IPS-15b (cell line): ENCODE measurements around the gene TBXAS1.

Experiments
- H3K27me3 ChIP-seq: one replicate; pipeline ENCODE4 v1.6.1; 2013; ENCODE audit warnings: low read length; ENCODE audit not compliant: control insufficient read depth, insufficient read depth
- H3K36me3 ChIP-seq: one replicate; pipeline ENCODE4 v1.6.1; 2013; ENCODE audit warnings: low read length; ENCODE audit not compliant: control insufficient read depth, insufficient read depth
- H3K4me1 ChIP-seq: one replicate; pipeline ENCODE4 v1.6.1; 2013; ENCODE audit warnings: mild to moderate bottlenecking, low read length; ENCODE audit not compliant: control insufficient read depth, insufficient read depth
- H3K4me3 ChIP-seq: one replicate; pipeline ENCODE4 v1.5.1; 2013; ENCODE audit warnings: low read depth, low read length
- H3K9ac ChIP-seq: one replicate; pipeline ENCODE4 v1.6.1; 2013; ENCODE audit warnings: low read depth, mild to moderate bottlenecking, low read length
- H3K9me3 ChIP-seq: one replicate; pipeline ENCODE4 v1.6.1; 2013; ENCODE audit warnings: mild to moderate bottlenecking, low read length; ENCODE audit not compliant: control insufficient read depth, insufficient read depth

TBXAS1 gene

GRCh38 chr7:139948167-139948566 is 119.1 kb downstream of the TBXAS1 start:
- Histone ChIP-seq H3K9me3 (no peaks in the 10 kb centered on the region), H3K4me1 (no peaks in the 10 kb centered on the region), H3K9ac (no peak overlapping the region), H3K4me3 (no peak overlapping the region), H3K36me3 (no peaks in the 10 kb centered on the region), H3K27me3 (no peaks in the 10 kb centered on the region)

DNA sequence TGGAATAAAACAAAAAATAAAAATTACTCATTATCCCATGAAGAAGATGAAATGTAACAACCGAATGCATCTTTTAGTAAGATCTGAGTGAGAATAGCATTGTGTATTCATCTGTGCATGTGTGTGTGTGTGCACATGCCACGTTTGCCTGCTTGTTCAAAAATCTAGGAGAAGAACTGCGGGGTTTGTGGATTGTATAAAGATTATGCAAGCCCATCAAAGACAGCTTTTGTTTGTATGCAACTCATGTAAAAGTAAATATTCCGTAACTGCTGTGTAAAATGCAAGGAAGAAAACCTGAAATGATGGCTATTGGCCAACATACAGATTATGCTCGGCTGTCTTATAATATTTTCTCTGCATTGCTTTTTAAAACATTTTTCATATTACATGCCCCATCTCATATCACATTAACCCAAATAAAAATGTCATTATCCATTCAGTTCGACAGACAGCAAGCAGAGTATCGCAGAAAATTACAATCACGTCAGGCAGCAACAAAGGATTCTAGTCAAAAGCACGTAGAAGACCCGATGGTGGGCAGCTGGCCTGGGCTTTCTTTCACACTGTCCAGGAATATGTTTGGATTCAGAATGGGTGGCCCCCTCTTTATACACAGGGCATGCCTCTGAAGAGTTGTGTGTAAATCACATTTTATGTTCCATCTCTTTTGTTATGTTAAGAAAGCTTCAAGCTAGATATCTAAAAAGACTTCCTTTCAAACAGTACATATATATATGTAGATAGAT is 119.7 kb downstream of the TBXAS1 start:
- no peaks in the 10 kb centered on the region for H3K27me3 ChIP-seq
- H3K4me1 ChIP-seq, result no peaks in the 10 kb centered on the region
- H3K9me3 ChIP-seq, result no peaks in the 10 kb centered on the region
- no peaks in the 10 kb centered on the region for H3K36me3 ChIP-seq
- no peak overlapping the region for H3K9ac ChIP-seq
- no peak overlapping the region for H3K4me3 ChIP-seq

DNA sequence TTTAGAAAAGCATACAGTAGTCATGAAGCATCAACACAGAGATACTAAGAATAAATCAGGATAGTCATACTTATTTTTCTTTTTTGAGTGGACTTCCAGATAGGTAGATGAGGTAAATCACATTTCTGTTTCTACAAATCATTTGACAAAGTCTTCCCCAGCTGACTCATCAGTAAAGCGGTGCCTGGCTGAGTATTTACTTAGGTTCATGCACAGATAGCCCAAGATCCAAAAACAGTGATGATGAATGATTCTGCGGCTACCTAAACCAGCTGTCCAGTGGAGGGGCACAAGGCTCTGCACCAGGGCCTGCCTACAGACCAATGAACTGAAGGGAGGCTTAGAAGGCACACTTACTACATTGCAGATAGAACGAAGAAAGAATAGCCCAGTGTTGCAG is 120.6 kb downstream of the TBXAS1 start:
- H3K4me1 ChIP-seq, result no peaks in the 10 kb centered on the region
- H3K9ac ChIP-seq, result no peak overlapping the region
- no peak overlapping the region for H3K4me3 ChIP-seq
- H3K27me3 ChIP-seq, result no peaks in the 10 kb centered on the region
- H3K36me3 ChIP-seq, result no peaks in the 10 kb centered on the region
- H3K9me3 ChIP-seq, result no peaks in the 10 kb centered on the region

DNA sequence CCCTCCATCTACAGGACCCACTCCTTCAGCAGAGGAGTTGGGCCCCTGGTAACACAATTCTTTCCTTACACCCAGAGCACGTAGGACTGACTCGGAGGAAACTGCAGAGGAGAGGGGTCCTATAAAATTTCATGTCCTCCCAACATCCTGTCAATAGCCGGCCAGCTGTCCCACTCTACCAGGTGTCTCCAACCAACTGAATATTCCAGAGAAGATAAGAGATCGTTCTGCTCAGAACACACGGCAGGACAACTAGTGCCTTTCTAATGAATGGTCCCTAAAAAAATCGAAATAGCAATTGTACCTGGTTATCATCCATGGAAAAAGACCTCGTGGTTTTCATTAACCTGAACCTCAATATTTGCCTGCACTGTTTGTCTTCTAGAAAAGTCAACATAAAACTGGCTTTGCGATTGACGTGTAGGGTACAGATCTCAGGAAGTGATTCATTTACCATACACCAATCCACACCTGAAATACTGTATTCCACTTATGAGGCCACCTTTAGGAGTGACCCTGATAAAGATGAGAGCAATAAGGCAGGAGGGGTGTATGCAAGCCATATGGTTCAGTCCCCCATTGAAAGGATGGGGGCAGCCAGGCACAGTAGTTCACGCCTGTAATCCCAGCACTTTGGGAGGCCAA is 121.9 kb downstream of the TBXAS1 start:
- H3K27me3 ChIP-seq, result no peaks in the 10 kb centered on the region
- no peak overlapping the region for H3K4me3 ChIP-seq
- no peaks in the 10 kb centered on the region for H3K9me3 ChIP-seq
- no peak overlapping the region for H3K9ac ChIP-seq
- no peaks in the 10 kb centered on the region for H3K4me1 ChIP-seq
- no peaks in the 10 kb centered on the region for H3K36me3 ChIP-seq

DNA sequence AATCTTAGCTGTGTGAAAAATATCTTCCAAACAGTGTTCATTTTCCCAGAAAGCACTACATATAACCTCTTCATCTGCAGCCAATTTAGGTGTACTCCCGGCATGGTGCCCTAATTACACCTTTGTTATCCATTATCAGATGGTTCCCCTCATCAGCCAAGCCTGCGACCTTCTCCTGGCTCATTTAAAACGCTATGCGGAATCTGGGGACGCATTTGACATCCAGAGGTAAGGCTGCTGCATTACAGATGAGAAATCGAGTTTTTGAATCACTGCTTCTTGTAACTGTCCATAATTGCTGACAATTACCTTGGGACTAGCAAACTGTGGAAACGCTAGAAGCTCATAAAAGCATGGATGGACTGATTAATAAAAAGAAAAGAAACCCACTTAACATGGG is 124.2 kb downstream of the TBXAS1 start:
- Histone ChIP-seq H3K27me3 (no peaks in the 10 kb centered on the region), H3K9ac (no peak overlapping the region), H3K9me3 (no peaks in the 10 kb centered on the region), H3K4me1 (no peaks in the 10 kb centered on the region), H3K36me3 (no peaks in the 10 kb centered on the region), H3K4me3 (no peak overlapping the region)

DNA sequence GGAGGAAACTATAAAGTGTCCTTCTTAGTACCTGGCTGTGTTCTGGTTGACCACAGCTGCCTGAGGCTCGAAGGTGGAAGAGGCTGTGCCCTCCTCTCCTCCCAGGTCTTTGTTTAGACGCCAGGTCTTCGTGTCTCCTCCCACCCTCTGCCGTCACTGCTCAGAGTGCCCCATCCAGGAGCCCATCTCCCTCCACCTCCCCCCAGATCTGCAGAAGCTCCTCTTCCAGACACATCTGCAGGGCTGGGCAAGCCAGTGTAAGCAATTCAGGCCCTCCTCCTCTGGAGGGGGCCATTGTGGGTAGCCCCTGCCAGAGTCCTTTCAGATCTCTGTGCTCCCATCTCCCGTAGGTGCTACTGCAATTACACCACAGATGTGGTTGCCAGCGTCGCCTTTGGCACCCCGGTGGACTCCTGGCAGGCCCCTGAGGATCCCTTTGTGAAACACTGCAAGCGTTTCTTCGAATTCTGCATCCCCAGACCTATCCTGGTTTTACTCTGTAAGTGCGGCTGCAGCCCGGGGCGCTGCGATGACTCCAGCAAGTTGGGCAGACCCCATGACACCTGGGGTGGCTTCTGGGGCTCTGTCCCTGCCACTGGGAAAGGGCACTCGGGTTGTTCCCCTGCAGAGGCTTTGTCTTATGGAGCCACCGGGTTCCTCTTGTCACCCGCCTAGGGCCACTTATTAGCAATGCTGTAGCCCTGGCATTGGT is 126.2 kb downstream of the TBXAS1 start:
- Histone ChIP-seq H3K36me3 (no peaks in the 10 kb centered on the region), H3K4me1 (no peaks in the 10 kb centered on the region), H3K9ac (no peak overlapping the region), H3K4me3 (no peak overlapping the region), H3K9me3 (no peaks in the 10 kb centered on the region), H3K27me3 (no peaks in the 10 kb centered on the region)

DNA sequence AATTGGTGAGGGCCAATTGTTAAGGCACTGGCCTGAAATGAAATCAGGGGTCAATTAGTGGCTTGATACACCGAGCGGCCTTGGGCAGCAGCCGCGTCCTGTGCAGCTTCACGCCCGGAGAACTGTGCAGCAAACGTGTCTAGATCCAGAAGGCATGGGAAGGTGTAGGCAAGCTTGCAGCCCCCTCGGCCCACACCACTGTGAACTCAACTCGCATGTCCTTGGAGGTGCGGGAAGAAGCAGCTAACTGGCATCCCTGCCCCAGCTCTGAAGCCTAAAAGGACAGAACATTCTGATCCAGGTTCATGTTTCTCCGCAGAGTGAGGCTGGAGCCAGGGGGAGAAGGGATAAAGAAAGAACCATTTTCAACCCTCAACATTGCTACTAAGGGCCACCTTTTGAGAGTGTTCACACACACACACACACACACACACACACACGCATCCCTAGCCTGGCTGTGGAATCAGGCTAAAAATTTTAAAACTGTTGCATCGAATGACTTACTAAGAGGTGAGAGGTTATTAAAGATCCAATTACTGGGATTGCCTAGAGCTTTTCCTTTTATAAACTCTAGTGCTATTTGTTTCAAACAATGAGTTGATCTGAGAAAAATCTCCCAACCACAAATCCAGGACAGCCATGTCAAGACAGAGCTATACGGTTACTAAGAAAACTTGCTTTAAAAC is 129.7 kb downstream of the TBXAS1 start:
- Histone ChIP-seq H3K4me3 (no peak overlapping the region), H3K27me3 (no peaks in the 10 kb centered on the region), H3K4me1 (no peaks in the 10 kb centered on the region), H3K9me3 (no peaks in the 10 kb centered on the region), H3K9ac (no peak overlapping the region), H3K36me3 (no peaks in the 10 kb centered on the region)

DNA sequence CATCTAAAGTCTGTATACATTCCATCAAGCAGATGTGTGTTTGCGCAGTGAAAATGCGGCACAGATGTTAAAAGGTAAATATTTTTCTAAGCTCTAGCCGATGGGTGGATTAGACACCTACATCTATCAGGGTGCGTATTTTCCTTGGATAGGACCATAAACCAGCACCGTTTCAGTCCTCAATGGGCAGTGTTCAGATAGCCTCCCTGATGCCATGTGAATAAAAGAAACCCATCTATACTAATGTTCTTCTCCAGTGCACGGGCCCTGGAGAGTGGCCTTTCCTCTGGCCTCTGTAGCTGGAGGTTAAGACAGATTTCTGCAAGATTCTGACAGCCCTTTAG is 130.2 kb downstream of the TBXAS1 start:
- no peak overlapping the region for H3K9ac ChIP-seq
- H3K9me3 ChIP-seq, result no peaks in the 10 kb centered on the region
- no peaks in the 10 kb centered on the region for H3K4me1 ChIP-seq
- no peaks in the 10 kb centered on the region for H3K36me3 ChIP-seq
- H3K4me3 ChIP-seq, result no peak overlapping the region
- H3K27me3 ChIP-seq, result no peaks in the 10 kb centered on the region

- Histone ChIP-seq H3K36me3 (no peaks in the 10 kb centered on the region), H3K27me3 (no peaks in the 10 kb centered on the region), H3K9me3 (no peaks in the 10 kb centered on the region), H3K9ac (no peak overlapping the region), H3K4me1 (no peaks in the 10 kb centered on the region), H3K4me3 (no peak overlapping the region)
Observed at GRCh38 chr7:139959718-139960117, 130.7 kb downstream of the TBXAS1 start.

GRCh38 chr7:139960157-139960556 is 131.1 kb downstream of the TBXAS1 start:
- Histone ChIP-seq H3K9me3 (no peaks in the 10 kb centered on the region), H3K27me3 (no peaks in the 10 kb centered on the region), H3K4me3 (no peak overlapping the region), H3K9ac (no peak overlapping the region), H3K4me1 (no peaks in the 10 kb centered on the region), H3K36me3 (no peaks in the 10 kb centered on the region)

DNA sequence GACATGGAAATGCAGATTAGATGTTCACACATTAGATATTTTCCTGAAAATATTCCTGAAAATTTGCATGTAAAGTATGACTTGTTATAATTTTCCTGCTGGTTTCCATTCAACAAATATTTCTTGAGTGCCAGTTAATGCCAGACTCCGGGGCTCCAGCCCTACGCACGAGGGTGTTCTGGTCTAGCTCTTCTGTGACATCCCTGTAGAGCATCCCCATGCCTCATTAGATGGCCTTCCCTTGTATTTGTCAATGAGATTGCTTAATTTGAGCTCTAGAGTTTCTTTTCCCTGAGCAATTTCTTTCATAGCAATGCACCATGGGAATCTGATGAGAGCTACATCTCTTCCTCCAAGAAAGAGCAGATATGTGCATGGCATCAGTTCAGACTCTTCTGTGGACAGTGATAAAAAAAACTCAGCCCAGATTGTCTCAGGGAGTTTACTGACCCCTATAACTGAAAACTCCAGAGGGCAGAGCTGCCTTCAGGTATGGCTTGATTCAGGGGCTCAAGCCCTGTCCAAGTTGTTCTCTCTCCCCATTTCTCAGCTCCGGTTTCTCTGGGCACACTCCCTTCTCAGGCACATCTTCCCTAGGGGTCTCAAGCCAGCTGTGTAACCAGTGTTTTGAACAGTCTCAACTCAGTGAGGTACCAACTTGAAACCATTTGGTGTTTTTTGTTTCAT is 137.0 kb downstream of the TBXAS1 start:
- no peak overlapping the region for H3K4me3 ChIP-seq

More for the DNA sequence above, 137.0 kb downstream of the TBXAS1 start:
- no peaks in the 10 kb centered on the region for H3K36me3 ChIP-seq
- no peak overlapping the region for H3K9ac ChIP-seq
- H3K4me1 ChIP-seq, result no peaks in the 10 kb centered on the region
- no peaks in the 10 kb centered on the region for H3K27me3 ChIP-seq
- H3K9me3 ChIP-seq, result no peaks in the 10 kb centered on the region
